GM12878 (cell line): ENCODE measurements around the gene C1R. TPM values are rescaled to one million over a fixed set of nuclear protein-coding genes. Genes with fewer than 3 reads are reported as not detected.

ENCODE experiments used
- ATAC-seq: fragments of 200-7000 bp; cut with Tn5 transposase; 3 replicates; pipeline ENCODE4 v1.9.1; 2020; ENCODE audit warnings: mild to moderate bottlenecking, moderate library complexity
- BruUV-seq: library from RNA; stranded (reverse); fragments of 400-500 nt; replicated peaks from 2 replicates; lab custom pipeline; 2021; lab: Mats Ljungman, UMichigan
- CTCF ChIA-PET: fragments of 300-600 bp; sonication (Branson Sonifier 250); formaldehyde crosslinking; extraction: SDS; loops from one replicate; lab custom pipeline; 2021; ENCODE audit warnings: inconsistent platforms; lab: Yijun Ruan, JAX
- POLR2A ChIA-PET: fragments of 350-600 bp; formaldehyde crosslinking; extraction: SDS; loops from one replicate; lab custom pipeline; 2021; ENCODE audit warnings: inconsistent platforms; lab: Charles Lee
- RAD21 ChIA-PET: fragments of 300-600 bp; sonication (Branson Sonifier 250); formaldehyde crosslinking; loops from one replicate; lab custom pipeline; 2023; ENCODE audit warnings: antibody characterized with exemption; ENCODE audit not compliant: unreplicated experiment; lab: Charles Lee
- SMC1A ChIA-PET: fragments of 300-600 bp; sonication (Branson Sonifier 250); formaldehyde crosslinking; loops from one replicate; lab custom pipeline; 2023; ENCODE audit not compliant: unreplicated experiment, uncharacterized antibody; lab: Charles Lee
- DNase-seq: peaks from one replicate; pipeline ENCODE4 v3.0.0-alpha.2; 2011; ENCODE audit warnings: low read depth, low spot score
- FAIRE-seq: peaks from 3 replicates; lab custom pipeline; 2011; peaks lifted over from hg19 to GRCh38; lab: Jason Lieb, UNC
- H2AFZ ChIP-seq: 2 replicates; pipeline ENCODE4 v1.6.0; 2011; ENCODE audit warnings: low read depth, low read length, control low read depth; ENCODE audit not compliant: control insufficient read depth
- H3K27ac ChIP-seq: 2 replicates; pipeline ENCODE4 v1.5.1; 2011; ENCODE audit warnings: control low read depth; ENCODE audit not compliant: control insufficient read depth, insufficient read depth
- H3K27me3 ChIP-seq, 2 experiments: replicated peaks in 1 of 2; 2 replicates each; pipeline versions ENCODE4 v1.6.0 to v1.6.1; 2011; ENCODE audit warnings: low read length in 1 of 2; ENCODE audit not compliant: control insufficient read depth in 2 of 2, insufficient read depth in 2 of 2
- H3K36me3 ChIP-seq, 2 experiments: 2 replicates each; pipeline ENCODE4 v1.5.1; 2011; ENCODE audit warnings: low read length in 1 of 2; ENCODE audit not compliant: control insufficient read depth in 2 of 2, insufficient read depth in 2 of 2
- H3K4me1 ChIP-seq: 2 replicates; pipeline ENCODE4 v1.6.1; 2011; ENCODE audit warnings: mild to moderate bottlenecking, low read length, moderate library complexity, mixed read lengths; ENCODE audit not compliant: control insufficient read depth, insufficient read depth
- H3K4me2 ChIP-seq: 2 replicates; pipeline ENCODE4 v1.6.0; 2011; ENCODE audit warnings: control low read depth; ENCODE audit not compliant: control insufficient read depth, insufficient read depth
- H3K4me3 ChIP-seq: fragments of 200-600 bp; sonication (generic); 2 replicates; pipeline ENCODE4 v1.5.1; 2016
- H3K79me2 ChIP-seq: 2 replicates; pipeline ENCODE4 v1.6.0; 2011; ENCODE audit warnings: low read length; ENCODE audit not compliant: control insufficient read depth, insufficient read depth
- H3K9ac ChIP-seq: 2 replicates; pipeline ENCODE4 v1.8.0; 2011; ENCODE audit warnings: low read length, control low read depth, mixed read lengths; ENCODE audit not compliant: control insufficient read depth, insufficient read depth
- H3K9me3 ChIP-seq: replicated peaks from 3 replicates; pipeline ENCODE4 v1.5.1; 2011; ENCODE audit warnings: mild to moderate bottlenecking, low read length; ENCODE audit not compliant: control insufficient read depth, insufficient read depth
- H4K20me1 ChIP-seq: 2 replicates; pipeline ENCODE4 v1.6.0; 2011; ENCODE audit not compliant: control insufficient read depth, insufficient read depth
- ATF3 ChIP-seq: IDR thresholded peaks from 2 replicates; pipeline ENCODE4 v1.6.1; 2011; ENCODE audit warnings: low read depth, mild to moderate bottlenecking, low read length, moderate library complexity, borderline replicate concordance; ENCODE audit errors: extremely low read depth
- BHLHE40 ChIP-seq, 2 experiments: fragments of 450-650 bp in 1 of 2; IDR thresholded peaks; 2 replicates each; pipeline ENCODE4 v1.6.1; 2011 to 2017; ENCODE audit warnings: low read depth in 2 of 2, borderline replicate concordance in 1 of 2, improper control_type of control experiment in 1 of 2, low read length in 1 of 2, mild to moderate bottlenecking in 1 of 2
- CHD1 ChIP-seq: IDR thresholded peaks from 2 replicates; pipeline ENCODE4 v1.6.1; 2012; ENCODE audit warnings: low read depth, low read length, improper control_type of control experiment
- CREB1 ChIP-seq: IDR thresholded peaks from 2 replicates; pipeline ENCODE4 v1.6.1; 2012; ENCODE audit warnings: low read depth, mild to moderate bottlenecking, inconsistent platforms
- CREM ChIP-seq: IDR thresholded peaks from 2 replicates; pipeline ENCODE4 v1.6.1; 2014; ENCODE audit warnings: antibody characterized with exemption, low read depth
- FOS ChIP-seq: IDR thresholded peaks from 3 replicates; pipeline ENCODE4 v1.6.1; 2011; ENCODE audit warnings: borderline replicate concordance; ENCODE audit not compliant: insufficient read length; ENCODE audit errors: extremely low read depth
- JUND ChIP-seq: IDR thresholded peaks from 2 replicates; pipeline ENCODE4 v1.6.1; 2012; ENCODE audit warnings: low read depth, mild to moderate bottlenecking, low read length, improper control_type of control experiment, moderate library complexity
- LARP7 ChIP-seq: fragments of 450-650 bp; IDR thresholded peaks from 2 replicates; pipeline ENCODE4 v1.6.1; 2017; ENCODE audit warnings: mild to moderate bottlenecking
- MYB ChIP-seq: fragments of 150-350 bp; IDR thresholded peaks from 2 replicates; pipeline ENCODE4 v1.6.1; 2014; ENCODE audit warnings: mild to moderate bottlenecking, low read depth, low read length, borderline replicate concordance
- NFYA ChIP-seq: IDR thresholded peaks from 2 replicates; pipeline ENCODE4 v1.6.1; 2011; ENCODE audit warnings: low read depth, mild to moderate bottlenecking, low read length, improper control_type of control experiment, borderline replicate concordance
- NR2F1 ChIP-seq: fragments of 450-650 bp; conservative IDR thresholded peaks from 2 replicates; pipeline ENCODE4 v1.6.1; 2017; ENCODE audit warnings: mild to moderate bottlenecking
- POU2F2 ChIP-seq: IDR thresholded peaks from 3 replicates; pipeline ENCODE4 v1.6.1; 2011; ENCODE audit warnings: low read depth, mild to moderate bottlenecking, low read length, borderline replicate concordance
- SUZ12 ChIP-seq: fragments of 200-600 bp; sonication (generic); IDR thresholded peaks from one replicate; pipeline ENCODE4 v1.6.1; 2018; ENCODE audit warnings: antibody characterized with exemption, mild to moderate bottlenecking; ENCODE audit not compliant: unreplicated experiment
- USF2 ChIP-seq: IDR thresholded peaks from 2 replicates; pipeline ENCODE4 v1.6.1; 2011; ENCODE audit warnings: low read depth, low read length, improper control_type of control experiment, borderline replicate concordance
- WGBS: methylation state at CpG from one replicate; pipeline ENCODE4 v1.1.6; 2016; ENCODE audit warnings: low lambda C conversion rate; ENCODE audit not compliant: insufficient replicate concordance, insufficient coverage; ENCODE audit errors: missing lambda C conversion rate; 5-methylcytosine and 5-hydroxymethylcytosine counted together
- in situ Hi-C: fragments of 300-500 bp; cut with MboI; formaldehyde crosslinking; loops from 9 replicates; pipeline ENCODE4 v1.14.3; 2018; ENCODE audit warnings: mixed read lengths
- intact Hi-C: fragments of 100-400 bp; cut with micrococcal nuclease; formaldehyde crosslinking; loops from one replicate; pipeline ENCODE4 v1.14.2; 2022; ENCODE audit not compliant: unreplicated experiment
- polyA plus RNA-seq, 11 experiments: library from polyadenylated mRNA; depleted of rRNA in 4 of 11; unstranded in 6 of 11; stranded (reverse) in 5 of 11; fragments of >200 nt; fragmentation: Nextera tagmentation in 4 of 11; fragmentation: Illumina TruSeq in 1 of 11; extraction: Ambion mirVana in 4 of 11; extraction: Trizol in 1 of 11; gene quantifications; 1 replicate in 1 of 11; 2 replicates in 10 of 11; pipeline versions ENCODE4 v1.2.1 to v1.2.3, GENCODE V29; 2011 to 2016; ENCODE audit warnings: inconsistent platforms in 2 of 11, missing spikeins in 2 of 11, low read depth in 1 of 11
- total RNA-seq, 4 experiments: library from RNA; depleted of rRNA in 3 of 4; stranded (reverse); fragments of >200 nt in 3 of 4; fragmentation: Illumina TruSeq in 1 of 4; extraction: Trizol in 1 of 4; gene quantifications; 2 replicates each; pipeline versions ENCODE4 v1.2.1 to v1.2.3, GENCODE V29; 2013 to 2021

Gene C1R
- total and polyA plus RNA-seq, 10 of the 15 experiments (the other 5 are each of a cell fraction or from before 2014, with no cell fraction given) = 0.31 to 1.9 (median 0.96) TPM; not detected in 1

GRCh38 chr12:7047306-7047705 is 44.9 kb downstream of the C1R start (continued):
- TF ChIP-seq USF2 (no peak), POU2F2 (no peak), CHD1 (no peak)
- TF ChIP-seq, all 136 proteins: peak for 0

- 67% methylated on average over 5 of the region's 5 CpGs for whole genome bisulfite sequencing
- Histone ChIP-seq H4K20me1 (no peaks in the 10 kb centered on the region), H3K4me2 (no peak overlapping the region), H3K79me2 (no peaks in the 10 kb centered on the region), H3K9ac (no peak overlapping the region), H3K27ac (no peak overlapping the region), H3K27me3 (no peaks in the 10 kb centered on the region), H3K4me3 (no peak overlapping the region)
- ChIA-PET SMC1A (interaction anchor here (0.7 kb wide), 1 partner anchor 17 kb away, joined by 4 read pairs; no protein-coding TSS in a partner anchor), RAD21 (no interaction called here)
- in situ Hi-C loops = no loop called here
- DNase-seq = no peak
- peak; percentile 38; the same call in 2 of the 3 replicates for ATAC-seq
- TF ChIP-seq JUND (no peak), LARP7 (no peak), CREB1 (no peak), NR2F1 (no peak), MYB (no peak), CREM (no peak), NFYA (no peak), SUZ12 (no peak), BHLHE40 (IDR thresholded peaks at IDR 0.05; ENCODE audit: borderline replicate concordance in 1 of 2, low read depth in 2 of 2, low read length in 1 of 2) (no peak), ATF3 (no peak), FOS (no peak)
- TF ChIP-seq, all 136 proteins: peak for 0
- ChIA-PET CTCF (no interaction called here), POLR2A (no interaction called here)
- no TSS peak for BruUV-seq
- FAIRE-seq = no peak
- H3K9me3 ChIP-seq = no peaks in the 10 kb centered on the region
- peak overlapping the region; percentile 33; the same call in 1 of the 2 replicates for H2AFZ ChIP-seq
- no peaks in the 10 kb centered on the region for H3K36me3 ChIP-seq
- H3K4me1 ChIP-seq = no peaks in the 10 kb centered on the region; the same call in 1 of the 2 replicates
- intact Hi-C loops = no loop called here
These were observed 45.7 kb downstream of the C1R start for GRCh38 chr12:7046383-7047105.
